ENCODE measurements around the gene NAA11. TPM values are rescaled to one million over a fixed set of nuclear protein-coding genes. Genes with fewer than 3 reads are reported as not detected.

Gene NAA11
- total RNA-seq, 6 experiments from 2014 or later = not detected

- DNase-seq (no peak), ATAC-seq (peak in 3 of 4 donors; percentile 76 to 96 (median 90))
- Histone ChIP-seq H3K4me1 (no peaks in the 10 kb centered on the region), H3K36me3 (no peaks in the 10 kb centered on the region), H3K27ac (no peak overlapping the region), H3K4me3 (no peak overlapping the region), H3K27me3 (no peaks in the 10 kb centered on the region), H3K9me3 (no peaks in the 10 kb centered on the region)
- WGBS (ENCODE audit: insufficient coverage, low coverage, low lambda C conversion rate, missing lambda C conversion rate) = 19% methylated on average over 2 of the region's 2 CpGs
- intact Hi-C loops (cut with DNase I) = no loop called here
- TF ChIP-seq CTCF (IDR thresholded peaks at IDR 0.05) (no peak), POLR2A (IDR thresholded peaks at IDR 0.05) (no peak)
Observed at GRCh38 chr4:79294064-79294463, 31.8 kb downstream of the NAA11 start.

- TF ChIP-seq POLR2A (IDR thresholded peaks at IDR 0.05) (no peak), CTCF (IDR thresholded peaks at IDR 0.05) (no peak)
- H3K36me3 ChIP-seq = no peaks in the 10 kb centered on the region
- WGBS (ENCODE audit: insufficient coverage, low coverage, low lambda C conversion rate, missing lambda C conversion rate) = 73% methylated on average over 2 of the region's 2 CpGs
- H3K27ac ChIP-seq = no peak overlapping the region
- no peak for DNase-seq
- ATAC-seq = no peak
- H3K27me3 ChIP-seq = no peaks in the 10 kb centered on the region
- no peaks in the 10 kb centered on the region for H3K9me3 ChIP-seq
- H3K4me3 ChIP-seq = no peak overlapping the region
- H3K4me1 ChIP-seq = no peaks in the 10 kb centered on the region
- intact Hi-C loops (cut with DNase I) = no loop called here
Observed at GRCh38 chr4:79292008-79292407, 33.9 kb downstream of the NAA11 start.

- Histone ChIP-seq H3K4me3 (no peak overlapping the region), H3K9me3 (no peaks in the 10 kb centered on the region), H3K27ac (no peak overlapping the region), H3K27me3 (no peaks in the 10 kb centered on the region), H3K4me1 (no peaks in the 10 kb centered on the region), H3K36me3 (no peaks in the 10 kb centered on the region)
- 29% methylated on average over 2 of the region's 4 CpGs for WGBS (ENCODE audit: insufficient coverage, low coverage, low lambda C conversion rate, missing lambda C conversion rate)
- TF ChIP-seq POLR2A (IDR thresholded peaks at IDR 0.05) (no peak), CTCF (IDR thresholded peaks at IDR 0.05) (no peak)
- no peak for ATAC-seq
- no peak for DNase-seq
- intact Hi-C loops (cut with DNase I) = no loop called here
Observed at GRCh38 chr4:79290376-79290775, 35.5 kb downstream of the NAA11 start.

GRCh38 chr4:79288185-79288584, 37.7 kb downstream of the NAA11 start:
- Histone ChIP-seq H3K9me3 (no peaks in the 10 kb centered on the region), H3K4me3 (no peak overlapping the region), H3K4me1 (no peaks in the 10 kb centered on the region), H3K36me3 (no peaks in the 10 kb centered on the region), H3K27me3 (no peaks in the 10 kb centered on the region), H3K27ac (no peak overlapping the region)
- ATAC-seq (no peak), DNase-seq (no peak)
- 60% methylated on average over 1 of the region's 1 CpG for WGBS (ENCODE audit: insufficient coverage, low coverage, low lambda C conversion rate, missing lambda C conversion rate)
- intact Hi-C loops (cut with DNase I) = no loop called here
- no peak for TF ChIP-seq CTCF (IDR thresholded peaks at IDR 0.05)
- no peak for TF ChIP-seq POLR2A (IDR thresholded peaks at IDR 0.05)

GRCh38 chr4:79287718-79288117, 38.1 kb downstream of the NAA11 start:
- ATAC-seq = no peak

More at GRCh38 chr4:79287718-79288117, 38.1 kb downstream of the NAA11 start:
- Histone ChIP-seq H3K27me3 (no peaks in the 10 kb centered on the region), H3K4me1 (no peaks in the 10 kb centered on the region), H3K36me3 (no peaks in the 10 kb centered on the region), H3K9me3 (no peaks in the 10 kb centered on the region), H3K4me3 (no peak overlapping the region), H3K27ac (no peak overlapping the region)
- no peak for DNase-seq
- intact Hi-C loops (cut with DNase I) = no loop called here
- TF ChIP-seq POLR2A (IDR thresholded peaks at IDR 0.05) = no peak

Measured in right lobe of liver (tissue), 6 donors.